ENCODE results near the gene NDUFAF7.

NDUFAF7 gene

DNA sequence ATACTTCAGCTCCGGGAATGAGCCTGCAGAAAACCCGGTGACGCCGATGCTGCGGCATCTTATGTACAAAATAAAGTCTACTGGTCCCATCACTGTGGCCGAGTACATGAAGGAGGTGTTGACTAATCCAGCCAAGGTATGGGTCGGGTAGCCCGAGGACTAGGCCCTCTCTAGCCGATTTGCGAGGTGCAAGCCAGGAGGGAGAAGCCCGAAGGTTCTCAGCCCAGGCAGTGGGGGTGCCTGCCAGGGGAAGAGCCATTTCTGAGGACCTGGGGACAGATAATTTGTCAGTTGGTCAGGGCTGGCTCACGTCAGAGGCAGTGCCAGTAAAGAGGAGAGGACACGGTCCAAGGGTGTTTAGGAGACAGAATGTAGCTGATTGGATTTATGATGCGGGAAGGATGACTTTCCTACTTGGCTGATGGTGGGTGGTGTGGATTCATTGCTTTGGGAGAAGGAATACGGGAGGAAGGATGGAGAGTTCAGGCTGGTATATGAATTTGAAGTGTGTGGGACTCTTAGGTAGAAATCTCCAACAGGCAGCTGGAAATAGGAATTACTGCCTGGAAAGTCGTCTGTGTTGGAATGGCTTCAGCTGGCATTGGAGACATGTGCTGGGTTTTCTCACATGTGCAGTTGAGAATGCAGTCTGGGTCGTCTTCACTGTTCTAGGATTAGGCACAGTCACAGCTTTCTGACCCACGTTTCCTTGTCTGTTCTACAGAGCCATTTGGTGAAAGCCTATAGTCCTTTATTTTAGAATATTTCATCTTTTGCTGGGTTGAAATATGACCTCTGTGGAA, 874 bp downstream of the NDUFAF7 start:
- no peak overlapping the region for H2BK12ac ChIP-seq (ENCODE audit: low read length)
- peak overlapping the region; percentile 84 for H3K4me2 ChIP-seq (ENCODE audit: low read length)
- no peak overlapping the region for H3K23ac ChIP-seq (ENCODE audit: low read length)
- peak overlapping the region; percentile 98 for H3K4me3 ChIP-seq (ENCODE audit: low read depth, low read length)
- H2AK5ac ChIP-seq (ENCODE audit: low read length), result peak overlapping the region; percentile 57
- peak overlapping the region; percentile 97 for H3K9ac ChIP-seq (ENCODE audit: low read length)
- H2BK5ac ChIP-seq (ENCODE audit: low read depth, low read length, poor library complexity), result peak overlapping the region; percentile 83
- peak; percentile 39 to 53 for DNase-seq
- no peaks in the 10 kb centered on the region for H3K27me3 ChIP-seq (ENCODE audit: insufficient read depth, low read length)
- peak overlapping the region; percentile 70 for H4K91ac ChIP-seq (ENCODE audit: low read depth, low read length)
- H3K27ac ChIP-seq (ENCODE audit: low read depth, low read length), result no peak overlapping the region
- no peak overlapping the region for H2BK120ac ChIP-seq (ENCODE audit: insufficient read depth, low read length, poor library complexity)
- no CpG with 5 or more reads among the region's 18 CpGs for WGBS (ENCODE audit: extremely low coverage, insufficient coverage, insufficient read length)
- H3K18ac ChIP-seq (ENCODE audit: low read length), result no peak overlapping the region
- H3K79me1 ChIP-seq (ENCODE audit: low read length), result peaks cover 8% of the 10 kb centered on the region
- peak overlapping the region; percentile 89 for H4K12ac ChIP-seq (ENCODE audit: low read depth, low read length)
- peak overlapping the region; percentile 86 for H3K14ac ChIP-seq (ENCODE audit: low read length)
- no peaks in the 10 kb centered on the region for H3K9me3 ChIP-seq (ENCODE audit: insufficient read depth, low read depth, low read length)
- peaks cover 24% of the 10 kb centered on the region for H3K79me2 ChIP-seq (ENCODE audit: control insufficient read depth, insufficient read depth, low read length, poor library complexity)
- peaks cover 7 to 8% of the 10 kb centered on the region in 2 experiments for H3K4me1 ChIP-seq (ENCODE audit: control insufficient read depth in 1 of 2, insufficient read depth in 2 of 2, low read length in 2 of 2)
- H2AFZ ChIP-seq (ENCODE audit: insufficient read depth, low read length, poor library complexity), result peak overlapping the region; percentile 84
- H4K8ac ChIP-seq (ENCODE audit: low read depth, low read length), result peak overlapping the region; percentile 95
- peak overlapping the region; percentile 80 for H3K4ac ChIP-seq (ENCODE audit: low read depth, low read length)
- H3K36me3 ChIP-seq (ENCODE audit: control insufficient read depth in 1 of 2, insufficient read depth in 2 of 2, low read length in 2 of 2), result peaks cover 0 to 13% of the 10 kb centered on the region in 2 experiments

DNA sequence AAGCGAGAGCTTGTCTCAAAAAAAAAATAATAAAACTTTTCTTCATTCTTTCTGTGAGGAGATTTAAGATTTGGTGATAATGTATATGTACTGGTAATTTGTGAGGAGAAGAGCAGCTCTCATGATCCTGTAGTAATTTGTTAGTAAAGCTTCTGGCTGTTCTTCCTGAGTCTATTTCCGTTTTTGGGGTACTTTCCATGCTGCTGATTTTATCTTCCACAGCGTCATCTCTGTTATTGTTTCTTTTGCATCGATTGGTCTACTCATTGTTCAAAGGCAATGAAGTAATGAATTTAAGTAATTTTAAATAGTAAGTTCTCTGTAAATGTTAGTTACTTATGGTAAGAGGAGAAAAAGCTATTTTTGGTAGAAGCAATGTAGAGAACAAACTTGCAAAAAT, 12.0 kb downstream of the NDUFAF7 start:
- Histone ChIP-seq H3K4me3 (ENCODE audit: low read depth, low read length) (no peak overlapping the region), H2BK12ac (ENCODE audit: low read length) (no peak overlapping the region), H2BK120ac (ENCODE audit: insufficient read depth, low read length, poor library complexity) (no peak overlapping the region), H3K79me2 (ENCODE audit: control insufficient read depth, insufficient read depth, low read length, poor library complexity) (no peaks in the 10 kb centered on the region), H3K79me1 (ENCODE audit: low read length) (no peaks in the 10 kb centered on the region), H3K4me1 (ENCODE audit: control insufficient read depth in 1 of 2, insufficient read depth in 2 of 2, low read length in 2 of 2) (no peaks in the 10 kb centered on the region), H3K23ac (ENCODE audit: low read length) (no peak overlapping the region), H2AK5ac (ENCODE audit: low read length) (no peak overlapping the region), H3K36me3 (ENCODE audit: control insufficient read depth in 1 of 2, insufficient read depth in 2 of 2, low read length in 2 of 2) (peaks cover 8 to 20% of the 10 kb centered on the region in 2 experiments), H2BK5ac (ENCODE audit: low read depth, low read length, poor library complexity) (no peak overlapping the region), H3K9ac (ENCODE audit: low read length) (no peak overlapping the region), H3K4me2 (ENCODE audit: low read length) (no peak overlapping the region), H4K91ac (ENCODE audit: low read depth, low read length) (no peak overlapping the region), H3K27me3 (ENCODE audit: insufficient read depth, low read length) (no peaks in the 10 kb centered on the region), H2AFZ (ENCODE audit: insufficient read depth, low read length, poor library complexity) (no peak overlapping the region), H3K18ac (ENCODE audit: low read length) (no peak overlapping the region), H4K8ac (ENCODE audit: low read depth, low read length) (no peak overlapping the region), H4K12ac (ENCODE audit: low read depth, low read length) (no peak overlapping the region), H3K14ac (ENCODE audit: low read length) (no peak overlapping the region), H3K4ac (ENCODE audit: low read depth, low read length) (no peak overlapping the region), H3K27ac (ENCODE audit: low read depth, low read length) (no peak overlapping the region), H3K9me3 (ENCODE audit: insufficient read depth, low read depth, low read length) (no peaks in the 10 kb centered on the region)
- no CpG with 5 or more reads among the region's 4 CpGs for WGBS (ENCODE audit: extremely low coverage, insufficient coverage, insufficient read length)
- DNase-seq, result no peak

DNA sequence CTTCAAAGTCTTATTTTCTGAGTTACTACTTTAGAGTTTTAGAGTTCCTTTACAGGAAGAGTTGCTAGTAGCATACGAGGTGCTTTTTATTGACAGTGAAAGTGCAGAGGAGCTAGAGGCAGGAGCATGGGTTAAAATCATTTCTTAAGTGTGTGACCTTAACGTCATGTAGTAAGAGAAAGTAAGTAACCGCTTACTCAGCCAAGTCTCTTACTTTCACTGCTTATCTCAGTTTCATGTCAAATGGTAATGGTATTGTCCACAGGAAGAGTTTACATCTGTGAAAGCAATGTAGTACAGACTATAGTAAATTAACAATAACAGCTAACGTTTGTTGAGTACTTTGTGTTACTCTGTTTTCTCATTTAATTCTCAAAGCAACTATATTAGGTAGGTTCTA, 12.6 kb downstream of the NDUFAF7 start:
- no peak overlapping the region for H2BK120ac ChIP-seq (ENCODE audit: insufficient read depth, low read length, poor library complexity)
- no CpG with 5 or more reads among the region's 4 CpGs for WGBS (ENCODE audit: extremely low coverage, insufficient coverage, insufficient read length)

DNA sequence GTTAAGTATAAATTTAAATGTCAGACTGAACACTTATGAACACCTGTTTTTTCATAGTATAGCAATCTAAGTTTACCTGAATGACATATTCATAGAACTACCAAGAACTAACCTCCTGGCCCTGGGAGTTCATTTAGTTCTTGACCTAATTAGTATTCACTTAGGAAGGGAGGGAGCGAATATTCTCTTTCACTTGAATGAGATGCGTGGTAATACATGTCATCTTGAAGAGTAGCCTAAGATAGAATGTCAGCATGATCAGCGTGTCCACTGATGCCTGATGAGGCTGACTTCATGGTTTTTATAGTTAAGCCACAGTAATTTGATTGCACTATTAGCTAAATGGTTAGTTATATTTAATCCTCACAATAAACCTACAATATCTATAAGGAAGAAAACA, 13.3 kb downstream of the NDUFAF7 start:
- DNase-seq, result no peak
- Histone ChIP-seq H3K79me2 (ENCODE audit: control insufficient read depth, insufficient read depth, low read length, poor library complexity) (no peaks in the 10 kb centered on the region), H4K8ac (ENCODE audit: low read depth, low read length) (no peak overlapping the region), H4K91ac (ENCODE audit: low read depth, low read length) (no peak overlapping the region), H3K27ac (ENCODE audit: low read depth, low read length) (no peak overlapping the region), H3K18ac (ENCODE audit: low read length) (no peak overlapping the region), H2BK12ac (ENCODE audit: low read length) (no peak overlapping the region), H2AK5ac (ENCODE audit: low read length) (no peak overlapping the region), H4K12ac (ENCODE audit: low read depth, low read length) (no peak overlapping the region), H3K9ac (ENCODE audit: low read length) (no peak overlapping the region), H3K36me3 (ENCODE audit: control insufficient read depth in 1 of 2, insufficient read depth in 2 of 2, low read length in 2 of 2) (peaks cover 11 to 23% of the 10 kb centered on the region in 2 experiments), H3K79me1 (ENCODE audit: low read length) (no peaks in the 10 kb centered on the region), H3K4me1 (ENCODE audit: control insufficient read depth in 1 of 2, insufficient read depth in 2 of 2, low read length in 2 of 2) (no peaks in the 10 kb centered on the region), H2AFZ (ENCODE audit: insufficient read depth, low read length, poor library complexity) (no peak overlapping the region), H3K4ac (ENCODE audit: low read depth, low read length) (no peak overlapping the region), H2BK120ac (ENCODE audit: insufficient read depth, low read length, poor library complexity) (no peak overlapping the region), H3K9me3 (ENCODE audit: insufficient read depth, low read depth, low read length) (no peaks in the 10 kb centered on the region), H3K27me3 (ENCODE audit: insufficient read depth, low read length) (no peaks in the 10 kb centered on the region), H2BK5ac (ENCODE audit: low read depth, low read length, poor library complexity) (no peak overlapping the region), H3K23ac (ENCODE audit: low read length) (no peak overlapping the region), H3K4me3 (ENCODE audit: low read depth, low read length) (no peak overlapping the region), H3K4me2 (ENCODE audit: low read length) (no peak overlapping the region), H3K14ac (ENCODE audit: low read length) (no peak overlapping the region)
- no CpG with 5 or more reads among the region's 3 CpGs for WGBS (ENCODE audit: extremely low coverage, insufficient coverage, insufficient read length)

More for the DNA sequence above, 12.6 kb downstream of the NDUFAF7 start:
- peaks cover 8 to 22% of the 10 kb centered on the region in 2 experiments for H3K36me3 ChIP-seq (ENCODE audit: control insufficient read depth in 1 of 2, insufficient read depth in 2 of 2, low read length in 2 of 2)
- no peak overlapping the region for H3K23ac ChIP-seq (ENCODE audit: low read length)
- H2BK12ac ChIP-seq (ENCODE audit: low read length), result no peak overlapping the region
- no peak for DNase-seq
- H3K14ac ChIP-seq (ENCODE audit: low read length), result no peak overlapping the region
- H2BK5ac ChIP-seq (ENCODE audit: low read depth, low read length, poor library complexity), result no peak overlapping the region
- no peaks in the 10 kb centered on the region for H3K79me1 ChIP-seq (ENCODE audit: low read length)
- H3K27ac ChIP-seq (ENCODE audit: low read depth, low read length), result no peak overlapping the region
- no peaks in the 10 kb centered on the region for H3K79me2 ChIP-seq (ENCODE audit: control insufficient read depth, insufficient read depth, low read length, poor library complexity)
- no peak overlapping the region for H4K91ac ChIP-seq (ENCODE audit: low read depth, low read length)
- no peak overlapping the region for H3K9ac ChIP-seq (ENCODE audit: low read length)
- no peak overlapping the region for H2AFZ ChIP-seq (ENCODE audit: insufficient read depth, low read length, poor library complexity)
- no peaks in the 10 kb centered on the region for H3K9me3 ChIP-seq (ENCODE audit: insufficient read depth, low read depth, low read length)
- H3K4me2 ChIP-seq (ENCODE audit: low read length), result no peak overlapping the region
- no peaks in the 10 kb centered on the region for H3K4me1 ChIP-seq (ENCODE audit: control insufficient read depth in 1 of 2, insufficient read depth in 2 of 2, low read length in 2 of 2)
- H3K27me3 ChIP-seq (ENCODE audit: insufficient read depth, low read length), result no peaks in the 10 kb centered on the region
- H4K12ac ChIP-seq (ENCODE audit: low read depth, low read length), result no peak overlapping the region
- H3K18ac ChIP-seq (ENCODE audit: low read length), result no peak overlapping the region
- H3K4me3 ChIP-seq (ENCODE audit: low read depth, low read length), result no peak overlapping the region
- no peak overlapping the region for H3K4ac ChIP-seq (ENCODE audit: low read depth, low read length)
- H4K8ac ChIP-seq (ENCODE audit: low read depth, low read length), result no peak overlapping the region
- H2AK5ac ChIP-seq (ENCODE audit: low read length), result no peak overlapping the region

Data from trophoblast cell (in vitro differentiated cells and primary cell).